ENCODE data around the gene SEPHS2. TPM values are rescaled to one million over a fixed set of nuclear protein-coding genes. Genes with fewer than 3 reads are reported as not detected.

Gene SEPHS2
- polyA plus RNA-seq, 2 of the 4 experiments (the other 2 are of a cell fraction): 47.8 to 72.6 TPM

- no peaks in the 10 kb centered on the region for H3K9me3 ChIP-seq
- ATAC-seq (no peak), DNase-seq (ENCODE audit: low read depth in 1 of 2, low spot score in 1 of 2) (no peak), FAIRE-seq (no peak)
- peak overlapping the region; percentile 83 for H3K4me2 ChIP-seq
- H3K4me3 ChIP-seq: peak overlapping the region; percentile 84
- ChIA-PET CTCF (interaction anchor here (1.3 to 6.7 kb wide), 4 partner anchors 15 to 183 kb away, joined by 5 to 36 read pairs (median 6); partner anchors contain the start of gene DCTPP1), POLR2A (interaction anchor here (0.6 to 2.5 kb wide), 5 partner anchors 15 to 188 kb away, joined by 3 to 11 read pairs (median 3); partner anchors contain the start of genes DCTPP1 and ZNF764)
- peak overlapping the region; percentile 91 to 99 for H3K27ac ChIP-seq
- H3K4me1 ChIP-seq: peaks cover 19% of the 10 kb centered on the region
- WGBS (ENCODE audit: missing lambda C conversion rate): 74% methylated on average over 10 of the region's 10 CpGs
- 0 out of 2 replicates have a peak, but pooled peaks have one; percentile 6 for TF ChIP-seq HES2 (IDR thresholded peaks at IDR 0.05)
- TF ChIP-seq USF2 (IDR thresholded peaks at IDR 0.05): 0 out of 2 replicates have a peak, but pooled peaks have one; percentile 4
- no peak for TF ChIP-seq E2F6 (IDR thresholded peaks at IDR 0.05; ENCODE audit: borderline replicate concordance, low read depth)
These were observed 525 bp upstream of the SEPHS2 start for GRCh38 chr16:30446203-30446595.

- POLR2A ChIA-PET: interaction anchor here (0.6 to 2.5 kb wide), 8 partner anchors 11 to 165 kb away, joined by 3 to 11 read pairs (median 5); partner anchors contain the start of genes DCTPP1, ZNF689 and ZNF747
- Histone ChIP-seq H3K9me3 (no peaks in the 10 kb centered on the region), H3K4me1 (peaks cover 19% of the 10 kb centered on the region), H3K4me3 (peak overlapping the region; percentile 84), H3K4me2 (peak overlapping the region; percentile 83), H3K27ac (peak overlapping the region; percentile 91 to 99)
- 60% methylated on average over 7 of the region's 11 CpGs for WGBS (ENCODE audit: missing lambda C conversion rate)
- DNase-seq (ENCODE audit: low read depth in 1 of 2, low spot score in 1 of 2) (no peak), FAIRE-seq (no peak), ATAC-seq (no peak)
- CTCF ChIA-PET: interaction anchor here (0.8 to 6.7 kb wide), 8 partner anchors 15 to 352 kb away, joined by 3 to 36 read pairs (median 3); partner anchors contain the start of gene DCTPP1
- no peak for TF ChIP-seq HOXB5 (CRISPR knock-in tag; IDR thresholded peaks at IDR 0.05)
- no peak for TF ChIP-seq RARB (CRISPR knock-in tag; IDR thresholded peaks at IDR 0.05)
- no peak for TF ChIP-seq JUN (IDR thresholded peaks at IDR 0.05)
- no peak for TF ChIP-seq ELK1 (IDR thresholded peaks at IDR 0.05; ENCODE audit: low read depth, low read length)
- peak; percentile 9; the same call in 1 of the 2 replicates for TF ChIP-seq HOXB13 (CRISPR knock-in tag; IDR thresholded peaks at IDR 0.05; ENCODE audit: low read depth)
- no peak for TF ChIP-seq NR3C1 (IDR thresholded peaks at IDR 0.05)
- TF ChIP-seq FOXS1 (CRISPR knock-in tag; IDR thresholded peaks at IDR 0.05): peak; percentile 13; the same call in 1 of the 2 replicates
- TF ChIP-seq E2F6 (IDR thresholded peaks at IDR 0.05; ENCODE audit: borderline replicate concordance, low read depth): no peak
- no peak for TF ChIP-seq FOSL2 (IDR thresholded peaks at IDR 0.05)
- no peak for TF ChIP-seq FOSL2 (CRISPR knock-in tag; IDR thresholded peaks at IDR 0.05)
These were observed 596 bp downstream of the SEPHS2 start for GRCh38 chr16:30445149-30445407.

- Histone ChIP-seq H3K4me3 (peak overlapping the region; percentile 84), H3K9me3 (no peaks in the 10 kb centered on the region), H3K4me2 (peak overlapping the region; percentile 83), H3K4me1 (peaks cover 19% of the 10 kb centered on the region), H3K27ac (peak overlapping the region; percentile 91 to 99)
- DNase-seq (ENCODE audit: low read depth in 1 of 2, low spot score in 1 of 2): no peak
- CTCF ChIA-PET: interaction anchor here (1.1 to 6.7 kb wide), 8 partner anchors 14 to 352 kb away, joined by 3 to 36 read pairs (median 3); partner anchors contain the start of gene DCTPP1
- no peak for FAIRE-seq
- POLR2A ChIA-PET: interaction anchor here (0.6 to 2.5 kb wide), 7 partner anchors 12 to 166 kb away, joined by 3 to 11 read pairs (median 5); partner anchors contain the start of genes DCTPP1 and ZNF689
- WGBS (ENCODE audit: missing lambda C conversion rate): 92% methylated on average over 29 of the region's 29 CpGs
- no peak for ATAC-seq
- TF ChIP-seq KDM5A (IDR thresholded peaks at IDR 0.05) (no peak), HEYL (CRISPR knock-in tag; IDR thresholded peaks at IDR 0.05) (no peak), CTCF (IDR thresholded peaks at IDR 0.05) (no peak), NR3C1 (IDR thresholded peaks at IDR 0.05) (no peak), JUNB (IDR thresholded peaks at IDR 0.05) (no peak), HOXB5 (CRISPR knock-in tag; IDR thresholded peaks at IDR 0.05) (no peak)
These were observed 1.2 kb downstream of the SEPHS2 start for GRCh38 chr16:30444231-30445148.
